ENCODE results near the gene ADAP1.
"Not testable (repeated sequence)": the region's sequence is repeated elsewhere in the genome, so short reads cannot be mapped to it uniquely, and the experiment has no call there.

Gene ADAP1

DNA sequence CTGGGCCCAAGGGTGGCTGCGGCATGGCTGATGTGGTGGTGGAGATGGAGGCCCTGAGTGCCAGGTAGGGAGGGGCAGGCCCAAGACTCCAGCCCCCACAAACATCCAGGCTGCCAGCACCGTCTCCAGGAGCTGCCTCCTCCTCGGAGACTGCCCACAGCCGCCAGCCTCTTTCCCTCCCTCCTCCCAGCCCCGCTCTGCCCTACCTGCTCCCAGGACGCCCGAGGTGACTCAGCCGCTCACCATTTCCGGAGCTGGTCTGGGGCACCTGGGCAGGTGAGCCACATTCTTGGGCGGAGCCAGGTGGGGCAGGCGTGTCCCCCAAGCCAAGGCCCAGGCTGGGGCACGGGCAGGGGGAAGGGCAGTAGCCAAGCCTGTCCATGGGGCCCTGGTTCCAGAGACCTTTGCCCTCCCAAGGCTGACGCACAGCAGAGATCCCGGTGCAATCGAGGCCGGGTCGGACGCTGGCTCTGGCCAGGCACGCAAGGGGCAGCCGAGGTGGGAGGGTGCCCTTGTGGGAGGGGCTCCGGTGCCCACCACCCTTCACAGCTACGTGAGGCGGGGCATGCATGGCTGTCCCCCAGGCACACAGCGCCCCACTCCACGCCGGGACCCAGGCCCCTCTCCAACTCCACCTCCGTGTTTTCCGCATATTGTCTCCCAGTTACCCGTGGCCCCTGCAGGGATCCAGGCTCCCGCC lies 8.8 kb downstream of the ADAP1 start:
- Mint-ChIP-seq H3K36me3 (ENCODE audit: low read depth) (peaks cover 28% of the 10 kb centered on the region), H3K4me3 (no peak overlapping the region), H3K4me1 (ENCODE audit: low read depth) (peaks cover 24% of the 10 kb centered on the region), H3K27me3 (no peaks in the 10 kb centered on the region), H3K9me3 (peaks cover 8% of the 10 kb centered on the region), H3K27ac (no peak overlapping the region)

DNA sequence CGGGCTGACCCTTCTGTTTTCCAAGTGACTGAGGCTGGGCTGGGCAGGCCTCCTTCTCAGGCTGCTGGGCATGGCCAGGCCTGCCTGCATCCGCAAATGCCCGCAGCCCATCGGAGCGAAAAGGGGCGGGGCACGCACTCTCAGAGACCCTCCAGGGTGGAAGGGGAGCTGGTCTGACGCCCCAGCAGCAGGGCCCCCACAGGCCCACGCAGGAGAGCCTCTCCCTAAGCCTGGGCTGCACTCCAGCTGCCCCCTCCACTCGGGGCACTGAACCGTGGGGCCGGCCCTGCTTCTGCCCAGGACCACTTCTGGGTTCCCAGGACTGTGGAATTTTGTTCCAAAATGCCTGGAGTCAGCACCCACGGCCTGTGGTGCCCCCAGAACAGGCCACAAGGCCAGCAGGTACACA lies 9.3 kb downstream of the ADAP1 start:
- peaks cover 31% of the 10 kb centered on the region for H3K36me3 Mint-ChIP-seq (ENCODE audit: low read depth)
- H3K9me3 Mint-ChIP-seq, result peaks cover 13% of the 10 kb centered on the region
- no peak overlapping the region for H3K4me3 Mint-ChIP-seq
- H3K4me1 Mint-ChIP-seq (ENCODE audit: low read depth), result peaks cover 25% of the 10 kb centered on the region
- H3K27me3 Mint-ChIP-seq, result no peaks in the 10 kb centered on the region
- H3K27ac Mint-ChIP-seq, result no peak overlapping the region

DNA sequence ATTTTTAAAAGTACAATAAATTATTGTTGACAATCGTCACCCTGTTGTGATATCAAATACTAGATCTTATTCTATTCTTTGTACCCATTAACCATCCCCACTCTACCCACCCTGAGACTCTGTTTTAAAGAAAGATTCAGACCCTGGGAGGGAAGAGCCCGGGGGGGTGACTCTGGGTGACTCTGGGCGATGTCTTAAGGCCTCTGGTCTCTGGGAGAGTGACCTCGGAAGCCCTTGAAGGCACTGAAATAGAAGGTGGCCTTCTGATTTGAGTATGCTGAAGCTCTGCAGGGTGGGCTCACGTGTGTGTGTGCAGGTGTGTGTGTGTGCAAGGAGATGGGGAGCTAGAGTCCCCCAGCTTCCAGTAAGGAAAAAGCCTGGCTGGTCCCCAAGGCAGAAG lies 9.7 kb downstream of the ADAP1 start:
- H3K9me3 Mint-ChIP-seq, result peaks cover 18% of the 10 kb centered on the region
- H3K27me3 Mint-ChIP-seq, result no peaks in the 10 kb centered on the region
- H3K4me3 Mint-ChIP-seq, result no peak overlapping the region
- no peak overlapping the region for H3K27ac Mint-ChIP-seq
- H3K36me3 Mint-ChIP-seq (ENCODE audit: low read depth), result peaks cover 32% of the 10 kb centered on the region
- H3K4me1 Mint-ChIP-seq (ENCODE audit: low read depth), result peaks cover 26% of the 10 kb centered on the region

DNA sequence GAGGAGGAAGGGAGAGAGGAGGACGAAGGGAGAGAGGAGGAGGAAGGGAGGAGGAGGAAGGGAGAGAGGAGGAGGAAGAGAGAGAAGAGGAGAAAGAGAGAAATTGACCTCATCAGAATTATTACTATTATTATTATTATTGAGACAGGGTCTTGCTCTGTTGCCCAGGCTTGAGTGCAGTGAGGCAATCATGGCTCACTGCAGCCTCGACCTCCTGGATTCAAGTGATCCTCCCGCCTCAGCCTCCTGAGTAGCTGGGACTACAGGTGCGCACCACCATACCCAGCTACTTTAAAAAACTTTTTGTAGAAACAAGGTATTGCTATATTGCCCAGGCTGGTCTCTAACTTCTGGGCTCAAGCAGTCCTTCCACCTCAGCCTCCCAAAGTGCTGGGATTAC lies 10.7 kb downstream of the ADAP1 start:
- H3K4me3 Mint-ChIP-seq, H3K27me3 Mint-ChIP-seq, H3K27ac Mint-ChIP-seq: not testable (repeated sequence)
- Mint-ChIP-seq H3K4me1 (ENCODE audit: low read depth) (peaks cover 30% of the 10 kb centered on the region), H3K9me3 (peaks cover 19% of the 10 kb centered on the region), H3K36me3 (ENCODE audit: low read depth) (peaks cover 29% of the 10 kb centered on the region)

DNA sequence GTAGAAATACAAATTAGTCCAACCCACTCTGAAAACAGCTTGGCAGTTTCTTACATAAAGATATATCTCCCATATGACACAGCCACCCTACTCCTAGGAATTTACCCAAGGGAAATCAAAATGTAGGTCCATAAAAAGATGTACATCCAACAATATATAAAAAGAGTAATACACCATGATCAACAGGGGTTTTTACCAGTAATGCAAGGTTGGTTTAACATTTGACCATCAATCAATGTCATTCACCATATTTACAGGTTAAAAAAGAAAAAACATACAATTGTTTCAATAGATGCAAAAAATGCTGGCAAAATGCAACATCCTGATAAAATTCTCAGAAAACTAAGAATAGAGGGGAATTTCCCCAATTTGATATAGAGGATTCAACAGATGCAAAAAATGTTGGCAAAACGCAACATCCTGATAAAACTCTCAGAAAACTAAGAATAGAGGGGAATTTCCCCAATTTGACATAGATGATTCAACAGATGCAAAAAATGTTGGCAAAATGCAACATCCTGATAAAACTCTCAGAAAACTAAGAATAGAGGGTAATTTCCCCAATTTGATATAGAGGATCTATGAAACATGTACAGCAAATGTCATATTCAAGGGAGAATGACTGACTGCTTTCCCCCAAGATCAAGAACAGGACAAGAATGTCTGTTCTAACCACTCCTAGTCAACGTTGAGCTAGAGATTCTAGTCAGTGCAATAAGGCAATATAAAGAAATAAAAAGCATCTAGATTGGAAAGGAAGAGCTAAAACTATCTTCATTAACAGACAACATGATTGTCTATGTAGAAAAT lies 13.7 kb downstream of the ADAP1 start:
- Mint-ChIP-seq H3K36me3 (ENCODE audit: low read depth) (peaks cover 31% of the 10 kb centered on the region), H3K4me3 (peak overlapping the region; percentile 52)

DNA sequence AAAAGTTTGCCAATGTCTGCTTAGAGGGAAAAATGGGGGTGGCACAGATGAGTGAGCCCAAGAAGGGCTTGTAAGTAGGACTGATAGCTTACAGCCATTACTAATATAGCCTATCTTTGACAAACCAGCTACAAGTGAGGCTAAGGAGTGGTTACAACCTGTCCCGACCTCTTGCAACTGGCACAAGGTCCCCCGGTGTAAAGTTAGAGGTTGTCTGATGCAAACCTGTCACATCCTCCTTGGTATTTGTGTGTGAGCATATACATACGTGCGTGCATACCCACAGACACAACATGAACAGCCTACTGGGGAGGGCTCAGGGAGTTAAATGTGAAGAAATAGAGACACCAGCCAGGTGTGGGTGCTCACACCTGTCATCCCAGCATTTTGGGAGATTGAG lies 14.6 kb downstream of the ADAP1 start:
- H3K36me3 Mint-ChIP-seq (ENCODE audit: low read depth), result peaks cover 31% of the 10 kb centered on the region
- peaks cover 19% of the 10 kb centered on the region for H3K9me3 Mint-ChIP-seq
- peak overlapping the region; percentile 39 for H3K4me3 Mint-ChIP-seq
- H3K27me3 Mint-ChIP-seq, result no peaks in the 10 kb centered on the region
- H3K27ac Mint-ChIP-seq, result peak overlapping the region; percentile 84
- H3K4me1 Mint-ChIP-seq (ENCODE audit: low read depth), result peaks cover 52% of the 10 kb centered on the region

More for the DNA sequence above, 13.7 kb downstream of the ADAP1 start:
- H3K27me3 Mint-ChIP-seq, result no peaks in the 10 kb centered on the region
- H3K9me3 Mint-ChIP-seq, result peaks cover 19% of the 10 kb centered on the region
- peak overlapping the region; percentile 84 for H3K27ac Mint-ChIP-seq
- H3K4me1 Mint-ChIP-seq (ENCODE audit: low read depth), result peaks cover 50% of the 10 kb centered on the region

DNA sequence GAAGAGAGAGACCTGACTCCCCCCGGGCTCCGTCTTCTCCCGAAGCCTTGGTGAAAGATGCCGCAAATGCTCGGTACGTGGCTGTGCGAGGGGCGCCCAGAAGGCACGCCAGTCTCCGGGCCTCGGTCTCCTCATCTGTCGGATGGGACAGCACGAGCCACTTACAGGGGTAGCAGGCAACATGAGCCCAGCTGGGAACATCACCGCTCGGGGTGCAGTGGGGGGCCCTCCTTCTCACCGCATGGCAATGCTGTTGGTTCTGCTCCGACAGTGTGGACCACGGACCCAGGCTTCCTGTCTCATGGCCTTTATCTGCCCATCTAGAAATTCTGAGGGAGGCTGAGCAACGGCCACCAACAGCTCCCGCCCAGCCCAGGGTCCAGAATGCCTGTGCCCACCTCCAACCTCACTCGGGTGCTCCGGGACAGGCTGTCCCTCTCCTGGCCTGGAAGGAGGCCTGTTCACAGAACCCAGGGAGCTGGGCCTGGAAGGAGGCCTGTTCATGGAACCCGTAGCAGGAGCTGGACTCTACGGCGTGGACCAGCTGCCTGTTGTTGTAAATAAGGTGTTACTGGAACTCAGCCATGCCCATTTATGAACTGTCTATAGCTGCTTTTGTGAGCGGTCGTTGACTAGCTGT lies 15.8 kb downstream of the ADAP1 start:
- peaks cover 52% of the 10 kb centered on the region for H3K4me1 Mint-ChIP-seq (ENCODE audit: low read depth)
- no peaks in the 10 kb centered on the region for H3K27me3 Mint-ChIP-seq
- peaks cover 31% of the 10 kb centered on the region for H3K36me3 Mint-ChIP-seq (ENCODE audit: low read depth)
- H3K9me3 Mint-ChIP-seq, result peaks cover 19% of the 10 kb centered on the region
- H3K27ac Mint-ChIP-seq, result peak overlapping the region; percentile 31
- H3K4me3 Mint-ChIP-seq, result no peak overlapping the region

DNA sequence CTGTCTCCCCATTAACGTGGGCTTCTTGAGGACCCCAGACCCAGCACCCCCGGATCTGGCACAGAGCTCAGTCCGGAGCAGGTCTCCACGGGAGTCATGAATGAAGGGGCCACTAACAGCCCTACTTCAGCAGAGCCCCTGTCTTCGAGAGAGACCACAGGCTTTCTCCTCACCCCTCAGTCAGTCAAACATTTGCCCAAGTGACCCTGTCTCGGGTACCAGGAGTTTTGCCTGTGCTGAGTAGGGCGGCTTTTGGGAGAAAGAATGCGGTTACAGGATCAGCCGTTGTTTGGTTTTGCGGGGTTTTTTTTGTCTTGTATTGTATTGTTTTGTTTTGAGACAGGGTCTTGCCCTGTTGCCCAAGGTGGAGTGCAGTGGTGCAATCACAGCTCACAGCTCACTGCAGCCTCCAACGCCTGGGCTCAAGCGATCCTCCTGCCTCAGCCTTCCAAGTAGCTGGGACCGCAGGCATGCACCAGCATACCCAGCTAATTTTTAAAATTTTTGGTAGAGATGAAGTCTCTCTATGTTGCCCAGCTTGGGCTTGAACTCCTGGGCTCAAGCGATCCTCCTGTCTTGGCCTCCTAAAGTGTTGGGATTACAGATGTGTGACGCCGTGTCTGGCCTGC lies 16.5 kb downstream of the ADAP1 start:
- Mint-ChIP-seq H3K4me1 (ENCODE audit: low read depth) (peaks cover 52% of the 10 kb centered on the region), H3K27me3 (no peaks in the 10 kb centered on the region), H3K9me3 (peaks cover 19% of the 10 kb centered on the region), H3K36me3 (ENCODE audit: low read depth) (peaks cover 31% of the 10 kb centered on the region), H3K27ac (peak overlapping the region; percentile 21), H3K4me3 (peak overlapping the region; percentile 7)

DNA sequence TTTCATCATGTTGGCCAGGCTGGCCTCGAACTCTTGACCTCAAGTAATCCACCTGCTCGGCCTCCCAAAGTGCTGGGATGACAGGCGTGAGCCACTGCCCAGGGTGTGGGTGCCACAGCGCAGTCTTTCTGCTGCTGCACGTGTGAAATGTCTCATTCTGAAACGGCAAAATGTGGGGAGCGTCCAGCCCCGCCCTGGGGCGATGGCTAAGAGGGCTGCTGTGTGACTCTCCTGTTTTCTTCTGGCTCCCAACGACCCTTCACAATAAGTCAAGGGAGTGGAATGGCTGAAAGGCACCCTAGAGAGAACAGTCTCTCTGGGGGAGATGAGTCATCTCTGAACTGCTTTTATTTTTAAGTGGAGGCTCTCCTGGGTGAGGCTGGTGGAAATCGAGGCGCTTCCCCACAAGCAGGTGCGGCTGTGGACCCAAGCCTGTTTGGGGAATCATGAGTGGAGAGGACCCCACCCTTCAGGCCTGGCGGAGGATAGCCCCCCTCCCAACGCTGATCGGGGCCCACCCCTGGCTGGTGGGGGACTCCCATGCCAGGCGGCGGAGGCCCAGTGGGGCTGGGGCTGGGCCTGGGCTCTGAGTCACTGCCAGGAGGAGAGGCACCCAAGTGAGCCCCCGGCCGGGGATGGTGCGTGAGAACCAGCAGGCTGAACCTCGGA lies 18.0 kb downstream of the ADAP1 start:
- Mint-ChIP-seq H3K4me3 (peak overlapping the region; percentile 60), H3K4me1 (ENCODE audit: low read depth) (peaks cover 46% of the 10 kb centered on the region), H3K36me3 (ENCODE audit: low read depth) (peaks cover 27% of the 10 kb centered on the region), H3K27me3 (no peaks in the 10 kb centered on the region), H3K9me3 (peaks cover 14% of the 10 kb centered on the region), H3K27ac (peak overlapping the region; percentile 84)

DNA sequence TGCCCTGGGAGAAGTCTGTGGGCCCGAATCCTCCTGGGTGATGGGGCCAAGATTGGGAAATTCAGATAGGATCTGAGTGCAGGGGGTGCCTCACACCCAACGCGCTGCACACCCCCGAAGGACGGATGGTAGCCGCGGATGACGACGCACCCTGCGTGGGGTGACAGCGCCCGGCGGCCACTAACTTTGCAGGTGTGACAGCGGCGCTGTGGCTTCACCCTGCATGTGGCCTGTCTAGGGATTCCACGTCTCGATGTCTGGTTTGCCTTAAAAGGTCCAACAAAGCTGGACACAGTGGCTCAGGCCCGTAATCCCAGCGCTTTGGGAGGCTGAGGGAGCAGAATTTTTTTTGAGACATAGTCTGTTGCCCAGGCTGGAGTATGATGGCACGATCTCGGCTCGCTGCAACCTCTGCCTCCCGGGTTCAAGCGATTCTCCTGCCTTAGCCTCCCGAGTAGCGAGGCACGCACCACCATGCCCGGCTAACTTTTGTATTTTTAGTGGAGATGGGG lies 18.6 kb downstream of the ADAP1 start:
- H3K27me3 Mint-ChIP-seq, result no peaks in the 10 kb centered on the region
- H3K27ac Mint-ChIP-seq, result peak overlapping the region; percentile 84
- peak overlapping the region; percentile 60 for H3K4me3 Mint-ChIP-seq
- H3K9me3 Mint-ChIP-seq, result peaks cover 11% of the 10 kb centered on the region
- H3K4me1 Mint-ChIP-seq (ENCODE audit: low read depth), result peaks cover 44% of the 10 kb centered on the region
- peaks cover 21% of the 10 kb centered on the region for H3K36me3 Mint-ChIP-seq (ENCODE audit: low read depth)

DNA sequence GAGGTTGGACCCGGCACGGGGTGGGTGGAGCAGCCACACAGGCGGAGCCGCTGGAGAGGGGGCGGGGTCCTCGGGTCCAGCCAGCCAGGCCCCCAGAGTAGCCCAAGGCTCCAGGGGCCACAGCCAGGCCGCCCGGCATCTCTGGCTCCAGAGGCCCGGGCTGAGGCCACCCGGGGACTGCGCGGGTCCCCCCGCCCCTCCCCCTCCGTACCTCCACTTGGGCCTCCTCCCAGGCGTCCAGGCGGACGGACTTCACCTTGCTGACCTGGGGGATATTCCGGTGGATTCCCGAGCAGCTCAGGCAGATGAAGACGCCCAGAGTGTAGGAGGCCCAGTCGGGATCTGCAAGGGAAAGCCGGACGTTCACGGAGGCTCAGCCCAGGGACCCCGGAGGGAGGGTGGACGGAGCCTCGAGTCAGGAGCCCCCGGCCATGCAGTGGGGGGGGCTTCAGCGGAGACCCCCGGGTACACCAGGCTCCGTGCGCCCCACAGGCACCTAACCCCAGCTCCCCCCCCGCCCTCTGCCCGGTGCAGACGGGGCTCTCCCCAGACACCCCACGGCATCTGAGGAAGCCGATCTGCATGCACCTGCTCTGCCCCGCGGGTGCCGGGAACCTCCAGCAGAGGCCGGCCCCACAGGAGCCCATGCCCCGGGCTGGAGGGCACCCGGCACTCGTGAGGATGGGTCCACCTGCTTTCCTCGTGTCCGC lies 19.2 kb downstream of the ADAP1 start:
- Mint-ChIP-seq H3K27ac (no peak overlapping the region), H3K4me3 (no peak overlapping the region), H3K9me3 (peaks cover 7% of the 10 kb centered on the region), H3K4me1 (ENCODE audit: low read depth) (peaks cover 44% of the 10 kb centered on the region), H3K27me3 (no peaks in the 10 kb centered on the region), H3K36me3 (ENCODE audit: low read depth) (peaks cover 15% of the 10 kb centered on the region)

DNA sequence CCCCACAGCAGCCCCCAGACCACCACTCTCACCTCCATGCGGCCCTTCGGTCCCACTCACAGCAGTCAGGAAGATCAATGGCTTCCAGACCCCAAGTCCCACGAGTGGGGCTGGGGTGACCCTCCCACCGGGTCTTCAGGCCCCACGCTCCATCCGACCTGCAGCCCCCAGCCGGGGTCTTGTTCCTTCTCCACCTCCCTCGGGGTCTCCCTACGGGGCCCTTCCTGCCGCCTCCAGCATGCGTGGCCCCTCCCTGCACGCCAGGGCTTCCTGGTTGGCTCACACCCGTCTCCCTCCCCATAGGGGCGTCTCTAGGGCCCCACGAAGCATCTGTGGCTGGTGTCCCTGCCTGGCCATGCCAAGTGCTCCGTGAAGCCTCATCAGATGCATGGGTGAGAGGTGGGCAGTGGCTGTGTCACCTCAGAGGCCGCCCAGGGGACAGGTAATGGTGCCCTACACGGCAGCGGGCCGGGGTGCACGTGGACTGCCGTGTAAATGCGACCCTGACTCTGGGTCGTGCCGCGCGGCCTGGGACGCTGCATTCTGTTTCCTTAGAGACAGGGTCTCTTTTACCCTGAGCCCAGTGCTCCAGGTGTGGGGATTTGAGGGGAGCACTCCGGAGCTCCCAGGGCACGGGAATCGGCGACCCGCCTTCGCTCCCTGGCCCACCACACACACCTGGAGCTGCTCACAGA lies 19.9 kb downstream of the ADAP1 start:
- Mint-ChIP-seq H3K4me1 (ENCODE audit: low read depth) (peaks cover 44% of the 10 kb centered on the region), H3K9me3 (no peaks in the 10 kb centered on the region), H3K27me3 (no peaks in the 10 kb centered on the region), H3K27ac (no peak overlapping the region), H3K4me3 (no peak overlapping the region), H3K36me3 (ENCODE audit: low read depth) (peaks cover 13% of the 10 kb centered on the region)

DNA sequence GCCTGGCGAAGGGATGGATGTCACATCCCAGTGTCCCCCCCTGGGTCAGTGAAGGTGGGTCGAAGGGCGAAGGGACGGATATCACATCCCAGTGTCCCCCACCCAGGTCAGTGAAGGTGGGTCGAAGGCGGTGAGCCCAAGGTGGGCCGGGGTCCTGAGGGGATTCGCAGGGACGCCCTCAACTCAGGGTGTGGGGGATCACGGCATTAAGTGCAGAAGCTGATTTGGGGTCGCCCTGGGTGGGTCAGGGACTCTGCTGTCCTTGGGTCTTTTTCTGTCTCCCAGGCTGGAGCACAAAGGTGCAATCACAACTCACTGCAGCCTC lies 21.9 kb downstream of the ADAP1 start:
- peaks cover 48% of the 10 kb centered on the region for H3K4me1 Mint-ChIP-seq (ENCODE audit: low read depth)
- no peaks in the 10 kb centered on the region for H3K27me3 Mint-ChIP-seq
- H3K4me3 Mint-ChIP-seq, result no peak overlapping the region
- H3K36me3 Mint-ChIP-seq (ENCODE audit: low read depth), result peaks cover 10% of the 10 kb centered on the region
- H3K27ac Mint-ChIP-seq, result no peak overlapping the region
- H3K9me3 Mint-ChIP-seq, result no peaks in the 10 kb centered on the region

All from stimulated activated naive CD8-positive, alpha-beta T cell treated with anti-CD3 and anti-CD28 coated beads, Interleukin-15, Interleukin-2, amounts not matched to agents 100 ng/mL and 50 ng/mL, for 24 hours (primary cell).